ENCODE results near the gene PTCH2. TPM values are rescaled to one million over a fixed set of nuclear protein-coding genes. Genes with fewer than 3 reads are reported as not detected.
A peak's percentile ranks its signal among the peaks of the same experiment; 100 is the strongest.

The PTCH2 gene
- total and polyA plus RNA-seq, 2 of the 13 experiments (the other 11 are each of a cell fraction or from before 2014, with no cell fraction given) = 0.60 to 1.5 TPM

DNA sequence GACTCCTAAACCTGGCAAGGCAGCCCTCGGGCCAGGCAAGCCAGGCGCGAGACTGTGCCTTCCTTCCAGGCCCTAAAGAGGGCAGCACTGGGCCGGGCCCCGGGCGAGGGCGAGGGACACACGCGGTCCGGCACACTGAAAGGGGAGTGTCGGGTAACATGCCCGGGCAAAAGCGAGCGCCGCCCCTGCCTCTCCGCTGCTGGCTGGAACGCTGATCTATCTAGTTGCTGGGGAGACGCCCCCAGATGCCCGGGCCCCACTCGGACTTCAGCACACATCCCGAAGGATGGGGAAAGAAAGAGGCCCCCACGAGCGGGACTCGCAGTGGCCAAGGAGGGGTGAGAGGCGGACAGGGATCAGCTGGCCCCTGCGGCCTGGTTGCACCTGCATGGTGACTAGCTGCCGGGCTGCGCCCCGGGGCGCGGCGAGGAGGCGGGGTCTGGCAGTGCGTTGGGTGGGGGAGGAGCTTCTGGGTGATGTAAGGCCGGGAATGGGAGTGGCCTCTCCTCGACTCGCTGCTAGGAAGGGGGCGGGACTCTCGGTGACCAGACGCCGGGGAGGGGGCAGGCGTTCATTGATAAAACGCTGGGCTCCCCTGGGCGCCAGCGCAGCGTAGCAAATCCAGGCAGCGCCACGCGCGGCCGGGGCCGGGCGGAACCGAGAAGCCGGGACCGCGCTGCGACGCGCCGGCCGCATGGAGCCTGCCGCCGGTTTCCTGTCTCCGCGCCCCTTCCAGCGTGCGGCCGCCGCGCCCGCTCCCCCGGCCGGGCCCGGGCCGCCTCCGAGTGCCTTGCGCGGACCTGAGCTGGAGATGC is 43.1 kb downstream of the PTCH2 start, which contains the start of gene PLK3 (continued):
- TF ChIP-seq, protein P1, sequence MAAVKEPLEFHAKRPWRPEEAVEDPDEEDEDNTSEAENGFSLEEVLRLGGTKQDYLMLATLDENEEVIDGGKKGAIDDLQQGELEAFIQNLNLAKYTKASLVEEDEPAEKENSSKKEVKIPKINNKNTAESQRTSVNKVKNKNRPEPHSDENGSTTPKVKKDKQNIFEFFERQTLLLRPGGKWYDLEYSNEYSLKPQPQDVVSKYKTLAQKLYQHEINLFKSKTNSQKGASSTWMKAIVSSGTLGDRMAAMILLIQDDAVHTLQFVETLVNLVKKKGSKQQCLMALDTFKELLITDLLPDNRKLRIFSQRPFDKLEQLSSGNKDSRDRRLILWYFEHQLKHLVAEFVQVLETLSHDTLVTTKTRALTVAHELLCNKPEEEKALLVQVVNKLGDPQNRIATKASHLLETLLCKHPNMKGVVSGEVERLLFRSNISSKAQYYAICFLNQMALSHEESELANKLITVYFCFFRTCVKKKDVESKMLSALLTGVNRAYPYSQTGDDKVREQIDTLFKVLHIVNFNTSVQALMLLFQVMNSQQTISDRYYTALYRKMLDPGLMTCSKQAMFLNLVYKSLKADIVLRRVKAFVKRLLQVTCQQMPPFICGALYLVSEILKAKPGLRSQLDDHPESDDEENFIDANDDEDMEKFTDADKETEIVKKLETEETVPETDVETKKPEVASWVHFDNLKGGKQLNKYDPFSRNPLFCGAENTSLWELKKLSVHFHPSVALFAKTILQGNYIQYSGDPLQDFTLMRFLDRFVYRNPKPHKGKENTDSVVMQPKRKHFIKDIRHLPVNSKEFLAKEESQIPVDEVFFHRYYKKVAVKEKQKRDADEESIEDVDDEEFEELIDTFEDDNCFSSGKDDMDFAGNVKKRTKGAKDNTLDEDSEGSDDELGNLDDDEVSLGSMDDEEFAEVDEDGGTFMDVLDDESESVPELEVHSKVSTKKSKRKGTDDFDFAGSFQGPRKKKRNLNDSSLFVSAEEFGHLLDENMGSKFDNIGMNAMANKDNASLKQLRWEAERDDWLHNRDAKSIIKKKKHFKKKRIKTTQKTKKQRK (IDR thresholded peaks at IDR 0.05; ENCODE audit: low read length) = no peak
- no peak for TF ChIP-seq ELF4 (CRISPR knock-in tag; IDR thresholded peaks at IDR 0.05; ENCODE audit: borderline replicate concordance)
- peak; percentile 29; the same call in 1 of the 2 replicates for TF ChIP-seq KDM4B (CRISPR knock-in tag; IDR thresholded peaks at IDR 0.05)
- no peak for TF ChIP-seq ZNF660 (CRISPR knock-in tag; IDR thresholded peaks at IDR 0.05; ENCODE audit: borderline replicate concordance, low read depth)
- TF ChIP-seq ZNF430 (CRISPR knock-in tag; IDR thresholded peaks at IDR 0.05) = peak; percentile 79
- no peak; the same call in 1 of the 2 replicates for TF ChIP-seq SAFB2 (CRISPR knock-in tag; IDR thresholded peaks at IDR 0.05; ENCODE audit: borderline replicate concordance, low read depth)
- TF ChIP-seq STAT5B (CRISPR knock-in tag; IDR thresholded peaks at IDR 0.05) = no peak
- TF ChIP-seq, protein P2, sequence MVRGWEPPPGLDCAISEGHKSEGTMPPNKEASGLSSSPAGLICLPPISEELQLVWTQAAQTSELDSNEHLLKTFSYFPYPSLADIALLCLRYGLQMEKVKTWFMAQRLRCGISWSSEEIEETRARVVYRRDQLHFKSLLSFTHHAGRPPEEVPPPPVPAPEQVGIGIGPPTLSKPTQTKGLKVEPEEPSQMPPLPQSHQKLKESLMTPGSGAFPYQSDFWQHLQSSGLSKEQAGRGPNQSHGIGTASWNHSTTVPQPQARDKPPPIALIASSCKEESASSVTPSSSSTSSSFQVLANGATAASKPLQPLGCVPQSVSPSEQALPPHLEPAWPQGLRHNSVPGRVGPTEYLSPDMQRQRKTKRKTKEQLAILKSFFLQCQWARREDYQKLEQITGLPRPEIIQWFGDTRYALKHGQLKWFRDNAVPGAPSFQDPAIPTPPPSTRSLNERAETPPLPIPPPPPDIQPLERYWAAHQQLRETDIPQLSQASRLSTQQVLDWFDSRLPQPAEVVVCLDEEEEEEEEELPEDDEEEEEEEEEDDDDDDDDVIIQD (CRISPR knock-in tag; IDR thresholded peaks at IDR 0.05; ENCODE audit: low read depth) = no peak; the same call in 1 of the 2 replicates
- TF ChIP-seq ZEB1 (IDR thresholded peaks at IDR 0.05; ENCODE audit: insufficient replicate concordance, low read depth) = peak; percentile 82
- no peak for TF ChIP-seq DPF2 (CRISPR knock-in tag; IDR thresholded peaks at IDR 0.05; ENCODE audit: borderline replicate concordance, low read depth)
- no peak for TF ChIP-seq IRX3 (CRISPR knock-in tag; IDR thresholded peaks at IDR 0.05; ENCODE audit: borderline replicate concordance, low read depth)
- TF ChIP-seq, protein P3, sequence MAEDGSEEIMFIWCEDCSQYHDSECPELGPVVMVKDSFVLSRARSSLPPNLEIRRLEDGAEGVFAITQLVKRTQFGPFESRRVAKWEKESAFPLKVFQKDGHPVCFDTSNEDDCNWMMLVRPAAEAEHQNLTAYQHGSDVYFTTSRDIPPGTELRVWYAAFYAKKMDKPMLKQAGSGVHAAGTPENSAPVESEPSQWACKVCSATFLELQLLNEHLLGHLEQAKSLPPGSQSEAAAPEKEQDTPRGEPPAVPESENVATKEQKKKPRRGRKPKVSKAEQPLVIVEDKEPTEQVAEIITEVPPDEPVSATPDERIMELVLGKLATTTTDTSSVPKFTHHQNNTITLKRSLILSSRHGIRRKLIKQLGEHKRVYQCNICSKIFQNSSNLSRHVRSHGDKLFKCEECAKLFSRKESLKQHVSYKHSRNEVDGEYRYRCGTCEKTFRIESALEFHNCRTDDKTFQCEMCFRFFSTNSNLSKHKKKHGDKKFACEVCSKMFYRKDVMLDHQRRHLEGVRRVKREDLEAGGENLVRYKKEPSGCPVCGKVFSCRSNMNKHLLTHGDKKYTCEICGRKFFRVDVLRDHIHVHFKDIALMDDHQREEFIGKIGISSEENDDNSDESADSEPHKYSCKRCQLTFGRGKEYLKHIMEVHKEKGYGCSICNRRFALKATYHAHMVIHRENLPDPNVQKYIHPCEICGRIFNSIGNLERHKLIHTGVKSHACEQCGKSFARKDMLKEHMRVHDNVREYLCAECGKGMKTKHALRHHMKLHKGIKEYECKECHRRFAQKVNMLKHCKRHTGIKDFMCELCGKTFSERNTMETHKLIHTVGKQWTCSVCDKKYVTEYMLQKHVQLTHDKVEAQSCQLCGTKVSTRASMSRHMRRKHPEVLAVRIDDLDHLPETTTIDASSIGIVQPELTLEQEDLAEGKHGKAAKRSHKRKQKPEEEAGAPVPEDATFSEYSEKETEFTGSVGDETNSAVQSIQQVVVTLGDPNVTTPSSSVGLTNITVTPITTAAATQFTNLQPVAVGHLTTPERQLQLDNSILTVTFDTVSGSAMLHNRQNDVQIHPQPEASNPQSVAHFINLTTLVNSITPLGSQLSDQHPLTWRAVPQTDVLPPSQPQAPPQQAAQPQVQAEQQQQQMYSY (CRISPR knock-in tag; IDR thresholded peaks at IDR 0.05) = no peak
- peak; percentile 28; the same call in 1 of the 2 replicates for TF ChIP-seq NFYB (CRISPR knock-in tag; IDR thresholded peaks at IDR 0.05)
- TF ChIP-seq RFXANK (CRISPR knock-in tag; IDR thresholded peaks at IDR 0.05) = peak; percentile 64; the same call in 1 of the 2 replicates
- TF ChIP-seq, protein P4, sequence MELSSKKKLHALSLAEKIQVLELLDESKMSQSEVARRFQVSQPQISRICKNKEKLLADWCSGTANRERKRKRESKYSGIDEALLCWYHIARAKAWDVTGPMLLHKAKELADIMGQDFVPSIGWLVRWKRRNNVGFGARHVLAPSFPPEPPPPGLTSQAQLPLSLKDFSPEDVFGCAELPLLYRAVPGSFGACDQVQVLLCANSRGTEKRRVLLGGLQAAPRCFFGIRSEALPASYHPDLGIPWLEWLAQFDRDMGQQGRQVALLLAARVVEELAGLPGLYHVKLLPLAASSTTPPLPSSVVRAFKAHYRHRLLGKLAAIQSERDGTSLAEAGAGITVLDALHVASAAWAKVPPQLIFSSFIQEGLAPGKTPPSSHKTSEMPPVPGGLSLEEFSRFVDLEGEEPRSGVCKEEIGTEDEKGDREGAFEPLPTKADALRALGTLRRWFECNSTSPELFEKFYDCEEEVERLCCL (CRISPR knock-in tag; IDR thresholded peaks at IDR 0.05; ENCODE audit: borderline replicate concordance) = no peak
- no peak for TF ChIP-seq SALL2 (CRISPR knock-in tag; IDR thresholded peaks at IDR 0.05)
- no peak for TF ChIP-seq ZNF354B (CRISPR knock-in tag; IDR thresholded peaks at IDR 0.05)
- TF ChIP-seq ZNF557 (CRISPR knock-in tag; IDR thresholded peaks at IDR 0.05) = no peak
- no peak for TF ChIP-seq ETV6 (CRISPR knock-in tag; conservative IDR thresholded peaks at IDR 0.05)
- TF ChIP-seq ZNF652 (CRISPR knock-in tag; IDR thresholded peaks at IDR 0.05; ENCODE audit: borderline replicate concordance, low read depth) = no peak

Data from HepG2 (cell line).